ENCODE measurements around the gene LINGO3. TPM values are rescaled to one million over a fixed set of nuclear protein-coding genes. Genes with fewer than 3 reads are reported as not detected.

Gene LINGO3
- total and polyA plus RNA-seq, 2 of the 4 experiments (the other 2 are of a cell fraction), result not detected

- WGBS, 2 experiments (ENCODE audit: extremely low coverage in 2 of 2, insufficient read length in 1 of 2), result 100% methylated on average over 1 of the region's 24 CpGs; no CpG with 5 or more reads in 1 of the 2 experiments
- Histone ChIP-seq H3K4me2 (ENCODE audit: low read depth, low read length) (no peak overlapping the region), H2AK5ac (ENCODE audit: low read depth, low read length) (no peak overlapping the region), H4K91ac (ENCODE audit: insufficient read depth, low read depth, low read length) (no peak overlapping the region), H3K36me3 (ENCODE audit: control insufficient read depth, insufficient read depth, low read length) (peaks cover 40% of the 10 kb centered on the region), H3K14ac (replicated peaks; ENCODE audit: low read depth, low read length) (no peak overlapping the region), H3K9me3 (ENCODE audit: control insufficient read depth, insufficient read depth, low read length) (no peaks in the 10 kb centered on the region), H3K4ac (ENCODE audit: low read depth, low read length) (no peak overlapping the region), H2BK15ac (ENCODE audit: low read depth, low read length) (no peak overlapping the region), H3K4me3 (ENCODE audit: insufficient read depth, low read depth, low read length) (no peak overlapping the region), H4K8ac (ENCODE audit: low read depth in 2 of 2, low read length in 2 of 2) (no peak overlapping the region), H3K9ac (ENCODE audit: low read depth, low read length) (no peak overlapping the region), H2BK20ac (ENCODE audit: low read depth, low read length) (no peak overlapping the region), H2AK9ac (replicated peaks; ENCODE audit: low read depth, low read length, poor library complexity) (no peak overlapping the region), H3K79me1 (ENCODE audit: low read depth in 1 of 2, low read length in 2 of 2) (0 out of 4 replicates have a peak, but pooled peaks cover 0 to under 1% of the 10 kb centered on the region in 2 experiments), H4K20me1 (ENCODE audit: insufficient read depth, low read length) (no peaks in the 10 kb centered on the region), H4K5ac (ENCODE audit: low read depth, low read length) (no peak overlapping the region), H2AFZ (replicated peaks; ENCODE audit: low read length, poor library complexity) (peak overlapping the region; percentile 11), H3K27me3 (ENCODE audit: control insufficient read depth, insufficient read depth, low read length) (no peaks in the 10 kb centered on the region), H3K9me1 (ENCODE audit: insufficient read depth, low read length) (no peaks in the 10 kb centered on the region), H3K27ac (ENCODE audit: insufficient read depth, low read length) (no peak overlapping the region), H2BK5ac (ENCODE audit: low read depth, low read length, poor library complexity, severe bottlenecking) (no peak overlapping the region), H3K18ac (ENCODE audit: low read depth, low read length) (no peak overlapping the region), H2BK120ac (ENCODE audit: low read depth, low read length) (no peak overlapping the region), H3K4me1 (ENCODE audit: control insufficient read depth, insufficient read depth, low read length) (no peaks in the 10 kb centered on the region), H3K56ac (ENCODE audit: extremely low read depth, insufficient read depth, low read length) (no peak overlapping the region), H3K23ac (ENCODE audit: low read depth, low read length) (no peak overlapping the region)
- no TSS peak for BruUV-seq (replicated peaks)
- ATAC-seq (ENCODE audit: low read depth), result no peak
- dilution Hi-C loops (cut with HindIII; ENCODE audit: low sequenced_read_pairs, unreplicated experiment), result no loop called here
- ChIA-PET CTCF (no interaction called here), POLR2A (ENCODE audit: unreplicated experiment) (no interaction called here)
- intact Hi-C loops (cut with micrococcal nuclease), result no loop called here
- no peak for DNase-seq
- no peak for TF ChIP-seq BHLHE40 (IDR thresholded peaks at IDR 0.05; ENCODE audit: low read depth, low read length)
- TF ChIP-seq NFE2L2 (IDR thresholded peaks at IDR 0.05; ENCODE audit: low read depth, low read length), result no peak
- TF ChIP-seq RFX5 (IDR thresholded peaks at IDR 0.05; ENCODE audit: low read depth, low read length), result no peak
- no peak for TF ChIP-seq MXI1 (IDR thresholded peaks at IDR 0.05; ENCODE audit: borderline replicate concordance, low read depth, low read length)
- TF ChIP-seq FOS (IDR thresholded peaks at IDR 0.05; ENCODE audit: low read depth, low read length), result no peak
- no peak for TF ChIP-seq RCOR1 (IDR thresholded peaks at IDR 0.05; ENCODE audit: insufficient replicate concordance, low read length)
- no peak for TF ChIP-seq MAZ (IDR thresholded peaks at IDR 0.05; ENCODE audit: borderline replicate concordance, low read depth, low read length)
- TF ChIP-seq MAFK (IDR thresholded peaks at IDR 0.05; ENCODE audit: low read depth, low read length), result no peak
- TF ChIP-seq CEBPB (IDR thresholded peaks at IDR 0.05; ENCODE audit: low read depth, low read length), result no peak
- no peak for TF ChIP-seq RAD21 (IDR thresholded peaks at IDR 0.05; ENCODE audit: low read length)
- no peak for TF ChIP-seq CHD1 (IDR thresholded peaks at IDR 0.05; ENCODE audit: low read depth, low read length)
- TF ChIP-seq USF2 (IDR thresholded peaks at IDR 0.05; ENCODE audit: low read depth, low read length), result no peak
- no peak for TF ChIP-seq SMC3 (IDR thresholded peaks at IDR 0.05; ENCODE audit: low read depth, low read length)
- TF ChIP-seq ELK1 (IDR thresholded peaks at IDR 0.05; ENCODE audit: borderline replicate concordance, low read depth, low read length), result no peak
- no peak for TF ChIP-seq POLR2A (IDR thresholded peaks at IDR 0.05; ENCODE audit: low read depth, low read length)
- TF ChIP-seq, protein P1, sequence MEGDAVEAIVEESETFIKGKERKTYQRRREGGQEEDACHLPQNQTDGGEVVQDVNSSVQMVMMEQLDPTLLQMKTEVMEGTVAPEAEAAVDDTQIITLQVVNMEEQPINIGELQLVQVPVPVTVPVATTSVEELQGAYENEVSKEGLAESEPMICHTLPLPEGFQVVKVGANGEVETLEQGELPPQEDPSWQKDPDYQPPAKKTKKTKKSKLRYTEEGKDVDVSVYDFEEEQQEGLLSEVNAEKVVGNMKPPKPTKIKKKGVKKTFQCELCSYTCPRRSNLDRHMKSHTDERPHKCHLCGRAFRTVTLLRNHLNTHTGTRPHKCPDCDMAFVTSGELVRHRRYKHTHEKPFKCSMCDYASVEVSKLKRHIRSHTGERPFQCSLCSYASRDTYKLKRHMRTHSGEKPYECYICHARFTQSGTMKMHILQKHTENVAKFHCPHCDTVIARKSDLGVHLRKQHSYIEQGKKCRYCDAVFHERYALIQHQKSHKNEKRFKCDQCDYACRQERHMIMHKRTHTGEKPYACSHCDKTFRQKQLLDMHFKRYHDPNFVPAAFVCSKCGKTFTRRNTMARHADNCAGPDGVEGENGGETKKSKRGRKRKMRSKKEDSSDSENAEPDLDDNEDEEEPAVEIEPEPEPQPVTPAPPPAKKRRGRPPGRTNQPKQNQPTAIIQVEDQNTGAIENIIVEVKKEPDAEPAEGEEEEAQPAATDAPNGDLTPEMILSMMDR (conservative IDR thresholded peaks at IDR 0.05; ENCODE audit: low read depth, low read length), result no peak
- in situ Hi-C loops (cut with MboI; ENCODE audit: low sequenced_read_pairs), result no loop called here
These were observed 36.5 kb upstream of the LINGO3 start for GRCh38 chr19:2344381-2344870.
